ENCODE results near the gene SLC16A12. TPM values are rescaled to one million over a fixed set of nuclear protein-coding genes. Genes with fewer than 3 reads are reported as not detected.

SLC16A12 gene
- total and polyA plus RNA-seq, 2 of the 4 experiments (the other 2 are of a cell fraction), result 1.4 to 1.6 TPM

GRCh38 chr10:89392974-89393373, 142.4 kb downstream of the SLC16A12 start:
- ChIA-PET POLR2A (ENCODE audit: unreplicated experiment) (interaction anchor here (0.6 to 1.0 kb wide), 5 partner anchors 20 to 1609 kb away, joined by 3 to 19 read pairs (median 7); partner anchors contain the start of gene IFIT3), CTCF (interaction anchor here (0.6 to 1.3 kb wide), 4 partner anchors 14 to 73 kb away, joined by 3 to 6 read pairs (median 4); no protein-coding TSS in a partner anchor)
- Histone ChIP-seq H4K20me1 (ENCODE audit: insufficient read depth, low read length) (peaks cover 3% of the 10 kb centered on the region; the same call in 1 of the 2 replicates), H2BK5ac (ENCODE audit: low read depth, low read length, poor library complexity, severe bottlenecking) (peak overlapping the region; percentile 61), H3K79me1 (ENCODE audit: low read depth in 1 of 2, low read length in 2 of 2) (peaks cover 0 to 3% of the 10 kb centered on the region in 2 experiments; a peak in 1 of 4 replicates), H2AFZ (replicated peaks; ENCODE audit: low read length, poor library complexity) (peak overlapping the region; percentile 83), H3K4ac (ENCODE audit: low read depth, low read length) (peak overlapping the region; percentile 3; the same call in 1 of the 2 replicates), H3K4me2 (ENCODE audit: low read depth, low read length) (peak overlapping the region; percentile 89), H2AK9ac (replicated peaks; ENCODE audit: low read depth, low read length, poor library complexity) (no peak overlapping the region), H3K23ac (ENCODE audit: low read depth, low read length) (peak overlapping the region; percentile 21; the same call in 1 of the 2 replicates), H3K27ac (ENCODE audit: insufficient read depth, low read length) (peak overlapping the region; percentile 86; the same call in 1 of the 2 replicates), H4K5ac (ENCODE audit: low read depth, low read length) (no peak overlapping the region), H3K56ac (ENCODE audit: extremely low read depth, insufficient read depth, low read length) (peak overlapping the region; percentile 6; the same call in 1 of the 2 replicates), H4K91ac (ENCODE audit: insufficient read depth, low read depth, low read length) (no peak overlapping the region), H3K9me1 (ENCODE audit: insufficient read depth, low read length) (no peaks in the 10 kb centered on the region), H3K27me3 (ENCODE audit: control insufficient read depth, insufficient read depth, low read length) (no peaks in the 10 kb centered on the region), H3K9ac (ENCODE audit: low read depth, low read length) (peak overlapping the region; percentile 65), H3K4me3 (ENCODE audit: insufficient read depth, low read depth, low read length) (peak overlapping the region; percentile 68), H3K36me3 (ENCODE audit: control insufficient read depth, insufficient read depth, low read length) (no peaks in the 10 kb centered on the region), H3K18ac (ENCODE audit: low read depth, low read length) (peak overlapping the region; percentile 5; the same call in 1 of the 2 replicates), H4K8ac (ENCODE audit: low read depth in 2 of 2, low read length in 2 of 2) (peak overlapping the region in 1 of 2 experiments; percentile 33; a peak in 3 of 4 replicates), H3K9me3 (ENCODE audit: control insufficient read depth, insufficient read depth, low read length) (no peaks in the 10 kb centered on the region), H3K14ac (replicated peaks; ENCODE audit: low read depth, low read length) (peak overlapping the region; percentile 72; the same call in 1 of the 2 replicates), H3K4me1 (ENCODE audit: control insufficient read depth, insufficient read depth, low read length) (no peaks in the 10 kb centered on the region; the same call in 1 of the 2 replicates), H2BK15ac (ENCODE audit: low read depth, low read length) (no peak overlapping the region), H2AK5ac (ENCODE audit: low read depth, low read length) (no peak overlapping the region), H2BK20ac (ENCODE audit: low read depth, low read length) (peak overlapping the region; percentile 38; the same call in 1 of the 2 replicates), H2BK120ac (ENCODE audit: low read depth, low read length) (peak overlapping the region; percentile 55)
- TF ChIP-seq USF2 (IDR thresholded peaks at IDR 0.05; ENCODE audit: low read depth, low read length), result no peak
- no peak for TF ChIP-seq MAFK (IDR thresholded peaks at IDR 0.05; ENCODE audit: low read depth, low read length)
- TF ChIP-seq CEBPB (IDR thresholded peaks at IDR 0.05; ENCODE audit: low read depth, low read length), result peak; percentile 94
- TF ChIP-seq MAZ (IDR thresholded peaks at IDR 0.05; ENCODE audit: borderline replicate concordance, low read depth, low read length), result peak; percentile 8; the same call in 1 of the 2 replicates
- no peak for TF ChIP-seq RCOR1 (IDR thresholded peaks at IDR 0.05; ENCODE audit: insufficient replicate concordance, low read length)
- no CpG with 5 or more reads among the region's 2 CpGs for WGBS, 2 experiments (ENCODE audit: extremely low coverage in 2 of 2, insufficient read length in 1 of 2)
- ATAC-seq (ENCODE audit: low read depth) (peak; percentile 77), DNase-seq (peak; percentile 92)
- in situ Hi-C loops (cut with MboI; ENCODE audit: low sequenced_read_pairs) (no loop called here), intact Hi-C loops (cut with micrococcal nuclease) (no loop called here), dilution Hi-C loops (cut with HindIII; ENCODE audit: low sequenced_read_pairs, unreplicated experiment) (no loop called here)
- BruUV-seq (replicated peaks), result no TSS peak

All from IMR-90 (cell line).